HEK293 (cell line): ENCODE measurements around the gene RBFOX2.

Source experiments
- CTCF ChIA-PET: fragments of 350-600 bp; formaldehyde crosslinking; extraction: SDS; loops from one replicate; lab custom pipeline; 2021; ENCODE audit warnings: antibody characterized with exemption; lab: Yijun Ruan, JAX
- POLR2A ChIA-PET: fragments of 300-600 bp; formaldehyde crosslinking; extraction: SDS; loops from one replicate; lab custom pipeline; 2020; ENCODE audit warnings: antibody characterized with exemption, inconsistent platforms; lab: Yijun Ruan, JAX
- H3K27ac ChIP-seq: fragments of 200-500 bp; sonication (Bioruptor generic); 2 replicates; pipeline ENCODE4 v1.5.1; 2014; ENCODE audit warnings: low read depth, low read length, control low read depth, inconsistent platforms; ENCODE audit errors: extremely low read depth
- H3K36me3 ChIP-seq, 2 experiments: fragments of 200-500 bp in 1 of 2; sonication (Bioruptor generic) in 1 of 2; 1 replicate in 1 of 2; 2 replicates in 1 of 2; pipeline ENCODE4 v1.5.1; 2014 to 2017; ENCODE audit warnings: inconsistent platforms in 2 of 2, low read length in 2 of 2; ENCODE audit not compliant: control insufficient read depth in 2 of 2, insufficient read depth in 1 of 2
- H3K4me1 ChIP-seq: fragments of 200-500 bp; sonication (Bioruptor generic); 2 replicates; pipeline ENCODE4 v1.5.1; 2014; ENCODE audit warnings: mild to moderate bottlenecking, low read length, inconsistent platforms; ENCODE audit not compliant: control insufficient read depth, insufficient read depth
- H3K4me3 ChIP-seq: 2 replicates; pipeline ENCODE4 v1.5.1; 2011; ENCODE audit warnings: low read depth, mild to moderate bottlenecking, control low read depth, low read length, moderate library complexity
- H3K9me3 ChIP-seq: fragments of 200-500 bp; sonication (Bioruptor generic); 2 replicates; pipeline ENCODE4 v1.5.1; 2014; ENCODE audit warnings: low read depth, low read length, inconsistent platforms; ENCODE audit not compliant: control insufficient read depth, insufficient read depth
- BCL6B ChIP-seq: fragments of 450-650 bp; formaldehyde crosslinking; IDR thresholded peaks from 2 replicates; pipeline ENCODE4 v1.5.1; 2017; ENCODE audit warnings: missing biosample characterization, missing genetic modification characterization
- HIC1 ChIP-seq: fragments of 450-650 bp; formaldehyde crosslinking; IDR thresholded peaks from 2 replicates; pipeline ENCODE4 v1.5.1; 2016; ENCODE audit warnings: missing biosample characterization, missing genetic modification characterization
- SCRT1 ChIP-seq: fragments of 450-650 bp; formaldehyde crosslinking; IDR thresholded peaks from 2 replicates; pipeline ENCODE4 v1.5.1; 2016; ENCODE audit warnings: missing biosample characterization, missing genetic modification characterization, borderline replicate concordance
- TCF7L2 ChIP-seq: IDR thresholded peaks from 2 replicates; pipeline ENCODE4 v1.6.1; 2011; ENCODE audit warnings: low read depth, mild to moderate bottlenecking, inconsistent platforms, low read length, moderate library complexity, borderline replicate concordance
- ZNF121 ChIP-seq: fragments of 450-650 bp; formaldehyde crosslinking; IDR thresholded peaks from 2 replicates; pipeline ENCODE4 v1.5.1; 2016; ENCODE audit warnings: missing biosample characterization, missing genetic modification characterization
- ZNF174 ChIP-seq: fragments of 450-650 bp; formaldehyde crosslinking; IDR thresholded peaks from 2 replicates; pipeline ENCODE4 v1.5.0; 2017; ENCODE audit warnings: missing biosample characterization, mild to moderate bottlenecking, missing genetic modification characterization
- ZNF23 ChIP-seq: fragments of 450-650 bp; formaldehyde crosslinking; IDR thresholded peaks from 2 replicates; pipeline ENCODE4 v1.5.1; 2016; ENCODE audit warnings: missing biosample characterization, missing genetic modification characterization, borderline replicate concordance
- ZNF274 ChIP-seq, 2 experiments: fragments of 200-500 bp in 1 of 2; fragments of 450-650 bp in 1 of 2; sonication (Bioruptor generic) in 1 of 2; formaldehyde crosslinking in 1 of 2; IDR thresholded peaks; 2 replicates each; pipeline versions ENCODE4 v1.5.1 to v1.6.1; 2014 to 2016; ENCODE audit warnings: borderline replicate concordance in 1 of 2, inconsistent platforms in 1 of 2, low read length in 1 of 2, missing biosample characterization in 1 of 2, missing genetic modification characterization in 1 of 2
- ZNF335 ChIP-seq: fragments of 450-650 bp; formaldehyde crosslinking; conservative IDR thresholded peaks from 2 replicates; pipeline ENCODE4 v1.5.1; 2016; ENCODE audit warnings: missing biosample characterization, missing genetic modification characterization
- ZNF510 ChIP-seq: fragments of 450-650 bp; formaldehyde crosslinking; IDR thresholded peaks from 2 replicates; pipeline ENCODE4 v1.5.1; 2018; ENCODE audit warnings: mild to moderate bottlenecking, missing genetic modification characterization, missing biosample characterization; ENCODE audit not compliant: insufficient replicate concordance
- ZNF600 ChIP-seq: fragments of 450-650 bp; formaldehyde crosslinking; IDR thresholded peaks from 2 replicates; pipeline ENCODE4 v1.5.1; 2016; ENCODE audit warnings: missing biosample characterization, missing genetic modification characterization
- ZNF660 ChIP-seq: fragments of 450-650 bp; IDR thresholded peaks from 2 replicates; pipeline ENCODE4 v1.5.1; 2018; ENCODE audit warnings: missing biosample characterization, mild to moderate bottlenecking, missing genetic modification characterization
- ZNF785 ChIP-seq: fragments of 450-650 bp; formaldehyde crosslinking; IDR thresholded peaks from 2 replicates; pipeline ENCODE4 v1.5.1; 2016; ENCODE audit warnings: missing biosample characterization, missing genetic modification characterization
- ZXDB ChIP-seq: fragments of 450-650 bp; formaldehyde crosslinking; IDR thresholded peaks from 2 replicates; pipeline ENCODE4 v1.5.1; 2016; ENCODE audit warnings: missing biosample characterization, missing genetic modification characterization
- TF ChIP-seq, protein P1 (sequence below): fragments of 450-650 bp; formaldehyde crosslinking; IDR thresholded peaks from 2 replicates; pipeline ENCODE4 v1.5.1; 2017; ENCODE audit warnings: missing biosample characterization, missing genetic modification characterization

The RBFOX2 gene

GRCh38 chr22:35970616-35971455 lies 57.8 kb downstream of the RBFOX2 start:
- ChIA-PET POLR2A (interaction anchor here (0.5 to 0.9 kb wide), 2 partner anchors 9 to 551 kb away, joined by 3 to 4 read pairs; no protein-coding TSS in a partner anchor), CTCF (interaction anchor here (0.6 to 3.7 kb wide), 3 partner anchors 95 to 1419 kb away, joined by 3 to 34 read pairs (median 4); no protein-coding TSS in a partner anchor)
- Histone ChIP-seq H3K27ac (no peak overlapping the region; the same call in 1 of the 2 replicates), H3K4me3 (no peak overlapping the region), H3K36me3 (peaks cover 0 to 4% of the 10 kb centered on the region in 2 experiments; a peak in 1 of 3 replicates), H3K9me3 (no peaks in the 10 kb centered on the region), H3K4me1 (peaks cover 30% of the 10 kb centered on the region)
- TF ChIP-seq, protein P1, sequence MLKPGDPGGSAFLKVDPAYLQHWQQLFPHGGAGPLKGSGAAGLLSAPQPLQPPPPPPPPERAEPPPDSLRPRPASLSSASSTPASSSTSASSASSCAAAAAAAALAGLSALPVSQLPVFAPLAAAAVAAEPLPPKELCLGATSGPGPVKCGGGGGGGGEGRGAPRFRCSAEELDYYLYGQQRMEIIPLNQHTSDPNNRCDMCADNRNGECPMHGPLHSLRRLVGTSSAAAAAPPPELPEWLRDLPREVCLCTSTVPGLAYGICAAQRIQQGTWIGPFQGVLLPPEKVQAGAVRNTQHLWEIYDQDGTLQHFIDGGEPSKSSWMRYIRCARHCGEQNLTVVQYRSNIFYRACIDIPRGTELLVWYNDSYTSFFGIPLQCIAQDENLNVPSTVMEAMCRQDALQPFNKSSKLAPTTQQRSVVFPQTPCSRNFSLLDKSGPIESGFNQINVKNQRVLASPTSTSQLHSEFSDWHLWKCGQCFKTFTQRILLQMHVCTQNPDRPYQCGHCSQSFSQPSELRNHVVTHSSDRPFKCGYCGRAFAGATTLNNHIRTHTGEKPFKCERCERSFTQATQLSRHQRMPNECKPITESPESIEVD (tag by site-specific recombination), result 0 out of 2 replicates have a peak, but pooled peaks have one; percentile 22
- TF ChIP-seq ZNF600 (tag by site-specific recombination), result no peak
- TF ChIP-seq ZNF335, result no peak

- TF ChIP-seq ZNF510 (tag by site-specific recombination), result no peak
- TF ChIP-seq ZNF660 (tag by site-specific recombination), result no peak
- TF ChIP-seq ZXDB (tag by site-specific recombination), result no peak
- TF ChIP-seq ZNF23 (tag by site-specific recombination), result no peak
- no peak for TF ChIP-seq BCL6B (tag by site-specific recombination)
- no peak for TF ChIP-seq ZNF785 (tag by site-specific recombination)
- no peak for TF ChIP-seq ZNF174 (tag by site-specific recombination)
- TF ChIP-seq ZNF335, result no peak
- no peak for TF ChIP-seq ZNF121
- TF ChIP-seq TCF7L2, result no peak
- TF ChIP-seq, all 188 proteins: peak for 0
- H3K9me3 ChIP-seq, result no peaks in the 10 kb centered on the region
- peaks cover 0 to 4% of the 10 kb centered on the region in 2 experiments; a peak in 1 of 3 replicates for H3K36me3 ChIP-seq
- no peak overlapping the region for H3K4me3 ChIP-seq
- POLR2A ChIA-PET, result interaction anchor here (1.0 kb wide), 1 partner anchor 62 kb away, joined by 3 read pairs; the partner anchor contains the start of gene RBFOX2
- peaks cover 15% of the 10 kb centered on the region for H3K4me1 ChIP-seq
- CTCF ChIA-PET, result interaction anchor here (0.6 to 4.1 kb wide), 3 partner anchors 12 to 99 kb away, joined by 4 to 14 read pairs (median 7); no protein-coding TSS in a partner anchor
- no peak overlapping the region for H3K27ac ChIP-seq
Measured at GRCh38 chr22:35967046-35967397, 61.6 kb downstream of the RBFOX2 start.

DNA sequence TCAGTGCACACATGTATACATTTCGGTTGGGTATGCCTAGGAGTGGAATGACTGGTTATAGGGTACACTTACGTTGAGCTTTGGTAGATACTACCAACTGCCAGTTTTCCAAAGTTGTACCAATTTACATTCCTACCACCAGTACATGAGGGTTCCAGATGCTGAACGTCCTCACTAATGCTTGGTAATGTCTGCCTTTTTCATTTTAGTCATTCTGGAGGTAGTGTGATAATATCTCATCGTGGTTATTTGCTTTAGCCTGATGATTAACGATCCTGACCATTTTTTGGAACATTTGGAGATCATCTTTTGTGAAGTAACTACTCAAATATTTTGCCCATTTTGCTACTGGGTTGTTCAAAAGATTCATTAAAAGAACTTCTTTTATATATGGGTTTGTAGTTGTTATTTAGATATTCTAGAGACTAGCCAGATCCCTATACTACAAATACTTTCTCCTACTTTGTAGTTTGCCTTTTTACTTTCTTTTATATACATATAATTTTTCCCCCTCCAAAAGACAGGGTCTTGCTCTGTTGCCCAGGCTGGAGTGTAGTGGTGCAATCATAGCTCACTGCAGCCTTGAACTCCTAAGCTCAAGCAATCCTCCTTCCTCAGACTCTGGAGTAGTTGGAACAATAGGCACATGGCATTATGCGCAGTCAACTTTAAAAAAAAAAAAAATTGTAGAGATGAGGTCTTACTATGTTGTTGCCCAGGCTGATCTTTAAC lies 62.1 kb downstream of the RBFOX2 start:
- Histone ChIP-seq H3K4me3 (no peak overlapping the region), H3K9me3 (no peaks in the 10 kb centered on the region), H3K36me3 (peaks cover 0 to 4% of the 10 kb centered on the region in 2 experiments; a peak in 1 of 3 replicates), H3K27ac (no peak overlapping the region), H3K4me1 (peaks cover 14% of the 10 kb centered on the region)
- POLR2A ChIA-PET, result interaction anchor here (1.0 kb wide), 1 partner anchor 62 kb away, joined by 3 read pairs; the partner anchor contains the start of gene RBFOX2
- TF ChIP-seq ZNF274 (IDR thresholded peaks at IDR 0.05; ENCODE audit: low read length), result no peak
- no peak for TF ChIP-seq ZNF274 (tag by site-specific recombination; IDR thresholded peaks at IDR 0.05; ENCODE audit: borderline replicate concordance)
- TF ChIP-seq SCRT1 (tag by site-specific recombination), result no peak
- TF ChIP-seq ZNF121, result 0 out of 2 replicates have a peak, but pooled peaks have one; percentile 11
- TF ChIP-seq HIC1, result no peak
- CTCF ChIA-PET, result interaction anchor here (0.9 to 4.1 kb wide), 2 partner anchors 12 to 99 kb away, joined by 4 to 14 read pairs; no protein-coding TSS in a partner anchor
